Adrenal gland (tissue), 12 donors: ENCODE results near the gene MACF1. TPM values are rescaled to one million over a fixed set of nuclear protein-coding genes. Genes with fewer than 3 reads are reported as not detected.

Experiments used
- DNase-seq, 7 donors: peaks; one replicate each; pipeline ENCODE4 v3.0.0-alpha.2; 2019 to 2020
- H3K27ac ChIP-seq, 5 donors: fragments of 200-600 bp; sonication (generic) in 4 of 5; 1 replicate in 3 of 5; 2 replicates in 2 of 5; pipeline versions ENCODE4 v1.5.1 to v1.8.0; 2016 to 2020; ENCODE audit warnings: mild to moderate bottlenecking in 1 of 5
- H3K27me3 ChIP-seq: fragments of 200-600 bp; 2 replicates; pipeline ENCODE4 v1.8.0; 2021
- H3K36me3 ChIP-seq, 2 donors: fragments of 200-600 bp; replicated peaks in 1 of 2; 1 replicate in 1 of 2; 2 replicates in 1 of 2; pipeline versions ENCODE4 v1.5.1 to v1.8.0; 2018 to 2022
- H3K4me1 ChIP-seq, 2 donors: fragments of 200-600 bp; replicated peaks in 1 of 2; 1 replicate in 1 of 2; 2 replicates in 1 of 2; pipeline versions ENCODE4 v1.5.1 to v1.8.0; 2018 to 2021
- H3K4me3 ChIP-seq, 4 donors: fragments of 200-600 bp; sonication (generic) in 3 of 4; one replicate each; pipeline ENCODE4 v1.5.1; 2016 to 2018
- H3K9me3 ChIP-seq, 3 donors: fragments of 200-600 bp; sonication (generic) in 1 of 3; replicated peaks in 1 of 3; 1 replicate in 2 of 3; 2 replicates in 1 of 3; pipeline versions ENCODE4 v1.5.1 to v1.8.0; 2016 to 2021
- CTCF ChIP-seq, 6 experiments: fragments of 450-650 bp in 4 of 6; fragments of 200-600 bp in 2 of 6; sonication (generic) in 1 of 6; IDR thresholded peaks; 1 replicate in 5 of 6; 2 replicates in 1 of 6; pipeline versions ENCODE4 v1.5.1 to v1.8.0; 2016 to 2021; ENCODE audit warnings: antibody characterized with exemption in 6 of 6, mild to moderate bottlenecking in 2 of 6, moderate library complexity in 1 of 6
- POLR2A ChIP-seq, 2 donors: fragments of 450-650 bp; IDR thresholded peaks; one replicate each; pipeline ENCODE4 v1.6.1; 2017; ENCODE audit warnings: antibody characterized with exemption in 2 of 2, mild to moderate bottlenecking in 2 of 2, moderate library complexity in 1 of 2
- WGBS, 4 donors: extraction: QIAGEN DNeasy Blood & Tissue Kit in 2 of 4; methylation state at CpG; one replicate each; pipeline versions ENCODE4 v1.1.5 to v1.1.7; 2013 to 2017; 5-methylcytosine and 5-hydroxymethylcytosine counted together
- intact Hi-C, 2 donors: fragments of 100-400 bp; cut with DNase I; formaldehyde crosslinking; loops; one replicate each; pipeline versions ENCODE4 v1.14.1 to v1.15.0; 2022 to 2023
- polyA plus RNA-seq, 3 donors: library from polyadenylated mRNA; stranded (reverse); fragments of 200-250 nt in 2 of 3; fragments of 350-450 nt in 1 of 3; fragmentation: Illumina TruSeq in 1 of 3; extraction: RNeasy Lipid Tissue Mini Kit (QIAGEN cat#74804) in 1 of 3; gene quantifications; one replicate each; pipeline ENCODE4 v1.2.3, GENCODE V29; 2013 to 2014
- total RNA-seq, 9 donors: library from RNA; depleted of rRNA in 4 of 9; stranded (reverse); fragments of >200 nt in 4 of 9; fragments of 120-200 nt in 1 of 9; fragmentation: NEBNext Ultra II Directional in 1 of 9; extraction: Animal tissue kit (Norgen Biotek cat#: 25700) in 1 of 9; gene quantifications; one replicate each; pipeline versions ENCODE4 v1.1.0 to v1.2.4, GENCODE V29; 2013 to 2023
- donor health status: healthy with polysubstance abuse.
- donor health status: Bipolar disorder and iron deficiency.
- donor health status: DM: yes; HTN: yes; CAD: no.
- donor health status: DM: no; HTN: no; CAD: no.
- donor health status: DM: no; HTN: no; CAD: no.
- donor health status: DM: yes; HTN: yes; CAD: no.

The MACF1 gene
- total and polyA plus RNA-seq, 12 donors: 85.1 to 334 (median 219) TPM

DNA sequence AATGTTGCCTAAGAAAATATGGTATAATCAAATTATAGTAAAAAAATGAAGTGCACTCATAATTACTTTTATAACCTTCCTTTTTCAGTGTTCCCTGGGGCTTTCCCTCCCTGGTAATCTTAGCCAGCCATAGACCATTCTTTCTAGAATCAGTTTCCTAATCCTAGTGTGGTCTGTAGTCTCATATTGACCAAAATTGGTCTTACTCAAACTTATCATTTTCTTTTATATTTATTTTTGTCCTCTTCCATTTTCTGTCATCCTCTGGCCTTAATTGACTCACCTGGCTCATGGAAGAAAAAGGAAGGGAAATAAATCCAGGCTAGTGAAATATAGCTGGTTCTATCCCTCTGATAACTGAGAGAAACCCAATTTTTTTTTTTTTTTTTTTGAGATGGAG is 216.0 kb downstream of the MACF1 start:
- Histone ChIP-seq H3K36me3 (peaks cover 0 to 30% of the 10 kb centered on the region in 2 donors), H3K4me3 (no peak overlapping the region), H3K9me3 (no peaks in the 10 kb centered on the region), H3K27ac (no peak overlapping the region), H3K27me3 (no peaks in the 10 kb centered on the region), H3K4me1 (no peaks in the 10 kb centered on the region)
- DNase-seq: no peak
- intact Hi-C loops: no loop called here
- TF ChIP-seq POLR2A (IDR thresholded peaks at IDR 0.05) (no peak), CTCF (IDR thresholded peaks at IDR 0.05) (no peak)

GRCh38 chr1:39422614-39423013 is 218.1 kb downstream of the MACF1 start:
- H3K9me3 ChIP-seq: no peaks in the 10 kb centered on the region
- no peak overlapping the region for H3K27ac ChIP-seq
- peaks cover 0 to 39% of the 10 kb centered on the region in 2 donors for H3K36me3 ChIP-seq
- H3K4me3 ChIP-seq: no peak overlapping the region
- no peak for TF ChIP-seq POLR2A (IDR thresholded peaks at IDR 0.05)
- TF ChIP-seq CTCF (IDR thresholded peaks at IDR 0.05): no peak
- intact Hi-C loops: no loop called here
- 91 to 95% (median 94%) methylated on average over 4 of the region's 4 CpGs for WGBS, 4 donors
- no peaks in the 10 kb centered on the region for H3K27me3 ChIP-seq
- H3K4me1 ChIP-seq: no peaks in the 10 kb centered on the region
- DNase-seq: no peak

DNA sequence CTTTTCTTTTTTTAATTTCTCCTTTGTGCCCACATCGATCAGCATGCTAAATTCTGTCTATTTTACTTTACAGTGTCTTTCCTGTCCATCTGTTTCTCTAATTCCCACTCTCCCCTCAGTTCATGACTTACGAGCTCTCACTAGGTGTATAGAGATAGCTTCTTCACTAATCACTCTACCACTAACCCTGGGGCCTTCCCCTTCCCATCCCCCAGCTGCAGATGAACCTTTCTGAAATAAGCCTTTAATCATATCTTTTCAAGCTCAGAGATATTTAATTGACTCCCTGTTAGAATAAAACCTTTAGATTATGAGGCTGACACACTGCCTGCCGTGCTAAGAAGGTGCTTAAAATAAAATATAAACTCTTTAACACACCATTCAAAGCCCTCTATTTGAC is 220.7 kb downstream of the MACF1 start:
- TF ChIP-seq POLR2A (IDR thresholded peaks at IDR 0.05) (no peak), CTCF (IDR thresholded peaks at IDR 0.05) (no peak)
- no peak for DNase-seq
- Histone ChIP-seq H3K27ac (no peak overlapping the region), H3K9me3 (no peaks in the 10 kb centered on the region), H3K27me3 (no peaks in the 10 kb centered on the region), H3K4me1 (no peaks in the 10 kb centered on the region), H3K36me3 (peaks cover 0 to 64% of the 10 kb centered on the region in 2 donors), H3K4me3 (no peak overlapping the region)
- WGBS, 4 donors: 89 to 94% (median 93%) methylated on average over 3 of the region's 3 CpGs
- intact Hi-C loops: no loop called here

- DNase-seq: no peak
- no peak overlapping the region for H3K27ac ChIP-seq
- H3K4me3 ChIP-seq: no peak overlapping the region
- H3K9me3 ChIP-seq: no peaks in the 10 kb centered on the region
- TF ChIP-seq POLR2A (IDR thresholded peaks at IDR 0.05) (no peak), CTCF (IDR thresholded peaks at IDR 0.05) (no peak)
- H3K27me3 ChIP-seq: no peaks in the 10 kb centered on the region
- intact Hi-C loops: no loop called here
- H3K4me1 ChIP-seq: no peaks in the 10 kb centered on the region
- peaks cover 0 to 69% of the 10 kb centered on the region in 2 donors for H3K36me3 ChIP-seq
These were observed 221.1 kb downstream of the MACF1 start for GRCh38 chr1:39425634-39426033.
